HCEC 1CT (cell line): ENCODE measurements around the gene DNAH17.
"Not testable (repeated sequence)": the region's sequence is repeated elsewhere in the genome, so short reads cannot be mapped to it uniquely, and the experiment has no call there.

Source experiments
- DNase-seq: peaks from one replicate; pipeline ENCODE4 v3.0.0-alpha.2; 2017

DNAH17 gene

DNA sequence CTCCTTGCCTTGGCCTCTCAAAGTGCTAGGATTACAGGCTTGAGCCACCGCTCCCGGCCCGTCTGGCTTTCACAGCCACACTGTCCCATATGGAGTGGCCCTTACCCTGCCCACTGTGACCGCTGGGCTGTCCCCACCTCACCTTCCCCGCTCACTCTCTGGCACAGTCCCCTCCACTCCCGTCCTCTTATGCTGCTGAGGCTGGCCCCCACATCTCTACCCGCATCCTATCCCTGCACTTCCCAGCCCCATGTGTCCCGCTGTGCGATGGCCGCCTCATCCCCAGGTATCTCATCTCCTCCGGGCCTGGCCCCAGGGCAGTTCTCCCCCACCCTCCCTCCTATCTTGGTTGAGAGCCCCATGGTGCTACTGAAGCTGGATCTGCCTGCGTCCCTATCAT is 105.6 kb downstream of the DNAH17 start:
- DNase-seq: no peak

DNA sequence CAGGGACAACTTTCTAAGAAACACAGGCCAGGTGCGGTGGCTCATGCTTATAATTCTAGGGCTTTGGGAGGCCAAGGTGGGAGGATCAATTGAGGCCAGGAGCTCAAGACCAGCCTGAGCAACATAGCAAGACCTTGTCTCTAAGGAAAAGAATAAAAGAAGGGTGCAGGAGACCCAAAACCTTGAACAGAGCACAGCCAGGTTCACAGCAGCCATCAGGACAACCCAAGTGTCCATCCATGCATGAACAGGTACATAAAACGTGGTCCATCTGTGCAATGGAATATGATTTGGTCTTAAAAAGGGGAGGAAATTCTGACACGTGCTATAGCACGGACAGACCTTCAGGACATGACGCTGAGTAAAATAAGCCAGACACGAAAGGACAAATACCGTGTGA is 107.8 kb downstream of the DNAH17 start:
- no peak for DNase-seq

- no peak for DNase-seq
Measured at GRCh38 chr17:78468366-78468765, 108.8 kb downstream of the DNAH17 start.

DNA sequence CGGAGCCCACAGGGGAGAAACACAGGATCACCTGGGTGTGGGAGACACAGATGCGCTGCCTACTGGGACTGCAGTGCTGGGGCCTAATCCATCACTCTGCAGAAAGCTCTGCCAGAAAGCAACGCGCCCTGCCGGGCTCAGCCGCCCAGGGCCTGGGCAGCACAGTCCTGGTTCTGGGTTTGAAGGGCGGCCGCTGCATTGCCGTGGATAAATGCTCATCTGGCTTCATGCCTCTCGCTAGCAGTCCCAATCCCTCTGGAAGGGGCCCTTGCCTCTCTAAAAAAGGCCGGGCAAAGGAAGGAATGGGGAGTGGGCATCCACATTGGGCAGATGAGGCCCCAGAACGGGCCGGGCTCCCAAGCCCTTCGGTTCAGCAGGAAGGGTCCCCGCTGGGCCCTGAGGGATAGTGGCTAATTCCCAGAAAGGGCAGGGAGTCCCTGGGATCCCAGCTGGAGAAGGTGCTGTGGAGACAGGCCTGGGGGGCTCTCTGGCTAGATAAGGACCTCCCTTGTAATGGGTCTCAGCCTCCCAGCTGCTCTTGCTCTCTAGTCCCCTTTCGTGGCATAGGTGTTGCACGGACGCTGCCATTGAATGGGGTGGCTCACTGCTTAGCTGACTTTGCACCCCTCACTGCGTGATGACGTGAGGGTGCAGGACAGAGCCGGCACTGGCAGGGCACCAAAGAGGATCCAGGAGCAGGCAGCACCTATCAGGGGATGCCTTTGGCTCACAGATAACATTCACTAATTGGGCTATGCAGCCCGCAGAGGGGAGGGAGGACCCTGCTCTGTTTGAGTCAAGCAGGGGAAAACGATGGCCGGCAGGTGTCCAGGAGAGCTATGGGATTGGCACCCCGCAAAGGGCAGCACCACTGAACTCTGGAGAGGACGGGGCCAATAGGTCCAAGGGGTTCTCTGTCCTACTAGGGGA is 110.1 kb downstream of the DNAH17 start:
- DNase-seq: no peak

GRCh38 chr17:78466109-78466785 is 110.9 kb downstream of the DNAH17 start:
- not testable (repeated sequence) for DNase-seq

GRCh38 chr17:78462148-78462547 is 115.0 kb downstream of the DNAH17 start:
- no peak for DNase-seq

GRCh38 chr17:78461799-78462053 is 115.5 kb downstream of the DNAH17 start:
- DNase-seq: no peak

DNA sequence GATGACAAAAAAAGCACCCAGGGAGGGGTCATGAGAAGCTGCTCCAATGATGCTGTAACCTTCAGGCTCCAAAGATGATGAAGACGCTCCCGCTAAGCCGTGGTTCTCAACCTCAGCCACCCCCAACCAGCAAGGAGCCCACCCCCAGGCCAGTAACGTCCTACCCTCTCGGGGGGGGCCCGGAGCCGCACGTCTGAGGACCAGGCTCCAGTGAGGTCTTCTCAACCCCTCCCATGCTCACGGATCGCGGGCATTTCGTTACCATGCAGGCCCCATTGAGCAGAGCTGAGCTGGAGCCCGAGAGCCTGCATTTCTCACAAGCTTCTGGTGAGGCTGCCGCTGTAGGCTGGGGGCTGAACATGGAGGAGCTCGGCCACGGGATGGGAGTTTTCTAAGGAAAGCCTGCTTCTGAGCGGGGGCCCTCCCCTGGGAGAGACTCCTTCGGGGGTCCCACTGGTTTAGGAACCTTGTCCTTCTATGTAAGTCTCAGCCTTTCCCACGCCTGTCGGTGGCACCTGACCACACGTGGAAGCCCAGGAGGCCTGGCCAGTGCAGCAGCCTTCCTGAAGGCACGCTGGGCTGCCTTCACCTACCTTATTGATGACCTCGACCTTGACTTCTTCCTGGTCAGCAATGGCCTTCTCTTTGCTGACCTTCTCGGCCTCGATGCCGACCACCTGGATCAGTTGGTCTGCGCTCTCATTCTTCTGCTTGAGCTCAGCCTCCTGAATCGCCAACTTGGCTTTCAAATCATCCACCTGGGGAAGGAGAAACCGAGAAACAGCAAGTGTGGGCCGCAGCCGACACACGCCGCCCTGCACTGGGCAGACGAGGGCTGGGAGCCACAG is 116.0 kb downstream of the DNAH17 start:
- no peak for DNase-seq

- DNase-seq: no peak
Measured at GRCh38 chr17:78460176-78460675, 117.0 kb downstream of the DNAH17 start.

GRCh38 chr17:78459696-78460095 is 117.5 kb downstream of the DNAH17 start:
- no peak for DNase-seq

DNA sequence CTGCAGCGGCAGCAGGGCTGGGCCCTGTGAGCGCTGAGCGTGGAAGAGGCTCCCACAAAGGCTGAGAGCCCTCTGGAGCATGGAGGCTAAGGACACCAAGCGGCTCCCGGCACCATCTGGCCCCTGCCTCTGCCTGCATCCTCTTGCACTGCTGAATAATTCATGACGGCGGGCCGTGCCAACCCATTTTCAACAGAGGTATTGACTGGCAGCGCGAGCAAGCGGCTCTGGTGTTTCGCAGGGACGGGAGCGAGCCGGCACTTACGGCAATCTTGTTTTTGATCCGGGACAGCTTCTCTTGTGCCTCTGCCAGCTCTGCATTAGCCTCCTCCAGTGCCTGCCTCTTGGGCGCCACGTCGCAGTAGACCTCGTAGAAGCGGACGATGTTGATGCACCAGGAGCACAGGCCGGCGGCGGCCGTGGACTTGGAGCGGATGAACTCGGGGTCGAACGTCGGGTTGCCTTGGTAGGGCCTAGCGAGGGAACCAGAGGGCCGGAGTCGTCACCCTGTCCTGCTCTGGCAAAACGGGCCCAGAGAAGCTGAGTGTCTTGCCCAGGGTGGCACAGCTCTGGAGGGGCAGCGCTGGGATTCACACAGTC is 118.4 kb downstream of the DNAH17 start:
- DNase-seq: no peak

DNA sequence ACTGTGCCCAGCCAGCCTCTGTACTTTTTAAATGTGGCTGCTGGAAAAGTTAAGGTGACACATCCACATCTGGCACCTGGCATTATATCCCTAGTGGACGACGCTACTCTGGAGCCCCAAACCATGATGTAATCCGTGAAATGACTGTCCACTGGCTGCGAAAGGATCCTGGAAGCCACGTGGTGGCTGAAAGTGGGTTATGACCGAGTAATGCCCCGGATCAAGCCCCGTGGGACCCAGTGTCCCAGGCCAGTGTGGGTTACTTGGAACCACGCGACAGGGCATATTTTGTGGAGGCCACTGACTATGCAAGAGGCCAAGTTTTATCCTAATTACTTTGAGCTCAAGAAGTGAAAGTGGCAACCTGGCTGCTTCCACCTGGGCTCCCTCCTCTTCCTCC is 119.1 kb downstream of the DNAH17 start:
- DNase-seq: no peak

GRCh38 chr17:78454346-78454745 is 122.8 kb downstream of the DNAH17 start:
- no peak for DNase-seq

DNA sequence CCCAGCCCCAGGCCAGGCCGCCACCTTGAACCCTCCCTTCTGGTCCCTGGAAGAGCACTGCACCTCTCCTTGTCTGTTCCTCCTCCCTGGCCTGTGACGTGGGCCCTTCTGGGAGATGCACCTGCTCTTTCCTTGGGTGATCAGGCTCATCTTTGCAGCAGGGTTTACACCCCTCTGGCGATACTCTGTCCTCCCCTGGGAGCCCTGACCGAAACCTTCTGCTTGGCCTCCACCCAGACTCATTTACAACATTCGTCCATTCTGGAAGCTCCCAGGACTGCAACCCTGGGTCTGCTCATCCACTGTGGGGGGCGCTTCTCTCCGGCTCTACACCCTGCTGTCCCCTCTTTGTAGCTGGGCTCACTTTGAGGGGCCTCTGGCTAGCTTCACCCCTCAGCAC is 125.4 kb downstream of the DNAH17 start:
- no peak for DNase-seq

DNA sequence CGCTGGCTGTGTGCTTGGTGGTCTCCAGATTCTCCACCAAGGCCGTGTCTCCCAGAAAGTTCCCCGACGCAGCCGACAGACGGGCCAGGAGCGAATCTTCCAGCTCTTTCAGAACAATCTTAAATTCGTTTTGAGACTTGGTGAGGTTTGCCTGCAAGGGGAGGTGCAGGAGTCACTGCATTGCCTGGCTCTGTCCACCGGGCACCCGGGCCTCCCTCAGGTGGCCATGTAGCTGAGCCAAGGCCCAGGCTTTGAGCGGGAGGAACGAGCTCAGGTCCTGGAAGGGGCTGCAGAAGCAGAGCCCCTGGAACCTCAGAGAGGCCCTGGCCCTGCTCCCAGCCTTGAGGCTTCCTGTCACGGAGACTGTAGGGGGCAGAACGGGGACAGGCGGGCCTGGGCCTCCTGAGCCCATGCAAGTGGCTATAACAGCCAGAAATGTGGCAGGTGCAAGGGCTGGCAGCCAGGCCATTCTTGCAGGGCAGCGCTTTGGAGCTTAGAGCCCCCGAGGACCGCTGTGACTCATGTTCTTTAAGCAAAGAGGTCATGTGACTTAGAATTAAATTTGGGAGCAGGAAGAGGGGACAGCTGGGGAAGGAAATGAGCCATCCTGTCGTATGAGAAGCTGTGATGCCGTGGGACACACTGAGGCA is 126.4 kb downstream of the DNAH17 start:
- DNase-seq: no peak

- no peak for DNase-seq
Measured at GRCh38 chr17:78449983-78450595, 127.1 kb downstream of the DNAH17 start.

DNA sequence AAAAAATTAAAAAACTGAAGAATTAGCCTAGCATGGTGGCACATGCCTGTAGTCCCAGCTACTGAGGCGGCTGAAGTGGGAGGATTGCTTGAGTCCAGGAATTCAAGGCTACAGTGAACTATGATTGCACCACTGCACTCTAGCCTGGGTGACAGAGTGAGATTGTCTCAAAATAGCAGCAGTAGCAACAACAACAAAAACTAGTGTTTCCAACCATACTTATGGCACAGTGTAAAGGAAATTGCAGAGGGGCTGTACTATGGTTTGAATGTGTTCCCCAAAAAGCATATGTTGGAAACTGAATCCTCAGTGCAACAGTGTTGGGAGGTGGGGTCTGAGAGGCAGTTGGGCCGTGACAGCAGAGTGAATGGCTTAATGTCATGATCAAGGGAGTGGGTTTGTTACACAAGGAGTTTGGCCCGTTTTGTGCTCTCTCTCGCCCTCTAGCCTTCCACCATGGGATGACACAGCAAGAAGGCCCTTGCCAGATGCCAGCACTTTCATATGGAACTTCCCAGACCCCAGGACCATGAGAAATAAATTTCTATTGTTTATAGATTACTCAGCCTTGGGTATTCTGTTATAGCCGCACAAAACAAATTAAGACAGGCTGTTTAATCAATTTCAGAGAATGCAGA is 128.7 kb downstream of the DNAH17 start:
- no peak for DNase-seq

DNA sequence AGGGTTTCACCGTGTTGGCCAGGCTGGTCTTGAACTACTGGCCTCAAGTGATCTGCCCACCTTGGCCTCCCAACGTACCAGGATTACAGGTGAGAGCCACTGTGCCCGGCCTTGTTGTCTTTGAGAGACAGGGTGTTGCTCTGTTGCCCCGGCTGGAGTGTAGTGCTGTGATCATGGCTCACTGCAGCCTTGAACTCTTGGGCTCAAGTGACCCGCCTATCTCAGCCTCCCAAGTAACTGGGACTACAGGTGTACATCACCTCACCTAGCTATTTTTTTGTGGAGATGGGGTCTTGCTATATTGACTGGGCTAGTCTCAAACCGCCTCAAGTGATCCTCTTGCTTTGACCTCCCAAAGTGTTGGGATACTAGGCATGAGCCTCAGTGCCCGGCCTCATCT is 130.4 kb downstream of the DNAH17 start:
- DNase-seq: no peak

- DNase-seq: no peak
Measured at GRCh38 chr17:78444392-78444791, 132.8 kb downstream of the DNAH17 start.

DNA sequence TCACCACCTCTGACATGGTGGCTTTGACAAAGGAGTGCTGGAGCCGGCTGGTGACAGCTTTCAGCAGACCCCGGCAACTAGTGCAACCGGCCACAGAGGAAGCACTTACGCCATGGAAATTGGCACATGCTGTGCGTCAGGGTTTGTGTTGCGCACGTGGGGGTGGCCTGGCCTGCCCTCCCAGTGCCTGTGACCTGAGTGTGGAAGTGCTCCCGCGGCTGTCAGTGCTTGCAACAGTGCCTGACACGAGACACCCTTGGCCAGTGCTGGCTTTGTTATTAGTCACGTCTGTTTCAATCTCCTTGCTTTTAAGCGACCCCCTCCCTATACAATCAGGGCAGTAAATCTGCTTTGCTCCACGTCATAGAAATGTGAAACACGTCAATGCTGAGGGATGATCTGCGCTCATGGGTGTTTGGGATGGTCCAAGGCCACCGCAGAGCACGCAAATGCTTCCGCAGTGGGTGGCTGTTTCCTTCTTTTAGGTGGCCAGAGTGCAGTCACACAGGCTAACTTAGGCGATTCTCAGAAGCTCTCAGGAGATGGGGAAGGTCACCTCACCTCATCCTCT is 134.5 kb downstream of the DNAH17 start:
- no peak for DNase-seq
